Measurements from ENCODE around the gene TNNT2. TPM values are rescaled to one million over a fixed set of nuclear protein-coding genes. Genes with fewer than 3 reads are reported as not detected.
A peak's percentile ranks its signal among the peaks of the same experiment; 100 is the strongest.

The TNNT2 gene
- total and polyA plus RNA-seq, 2 donors, result 3.1 to 10.0 TPM

- Histone ChIP-seq H3K27ac (ENCODE audit: low read depth in 1 of 2, low read length in 1 of 2) (no peak overlapping the region), H3K36me3 (ENCODE audit: control insufficient read depth in 2 of 2, insufficient read depth in 2 of 2, low read length in 1 of 2) (no peaks in the 10 kb centered on the region), H3K9me3 (ENCODE audit: control insufficient read depth in 2 of 2, insufficient read depth in 1 of 2, low read length in 1 of 2) (no peaks in the 10 kb centered on the region), H3K4me3 (ENCODE audit: low read length in 2 of 2) (no peak overlapping the region), H3K4me1 (ENCODE audit: control insufficient read depth in 2 of 2, insufficient read depth in 2 of 2, low read length in 2 of 2) (no peaks in the 10 kb centered on the region), H3K27me3 (ENCODE audit: control insufficient read depth in 2 of 2, insufficient read depth in 1 of 2, low read length in 1 of 2) (peaks cover 0 to 8% of the 10 kb centered on the region in 2 donors)
- DNase-seq (ENCODE audit: low read depth in 6 of 9, low spot score in 9 of 9), result no peak
- 93% methylated on average over 13 of the region's 13 CpGs for whole genome bisulfite sequencing
Measured at GRCh38 chr1:201353186-201353940, 24.1 kb downstream of the TNNT2 start.

DNA sequence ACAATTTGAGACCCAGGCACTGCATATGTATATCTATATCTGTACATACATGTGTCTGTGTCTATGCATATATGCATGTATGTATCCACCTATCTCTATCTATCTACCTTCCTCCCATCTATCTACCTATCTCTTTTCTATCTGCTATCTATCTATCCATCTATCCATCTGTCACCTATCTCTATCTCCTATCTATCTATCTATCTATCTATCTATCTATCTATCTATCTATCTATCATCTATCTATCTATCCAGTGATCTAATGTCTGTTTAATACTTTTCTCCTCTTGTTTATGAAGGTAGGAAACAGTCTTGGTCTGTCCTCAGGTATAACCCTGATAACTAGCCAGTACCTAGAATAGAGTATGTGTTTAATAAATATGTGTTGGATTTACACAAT, 25.9 kb downstream of the TNNT2 start:
- no peak overlapping the region for H3K27ac ChIP-seq (ENCODE audit: low read depth in 1 of 2, low read length in 1 of 2)
- H3K4me3 ChIP-seq (ENCODE audit: low read length in 2 of 2), result no peak overlapping the region
- H3K36me3 ChIP-seq (ENCODE audit: control insufficient read depth in 2 of 2, insufficient read depth in 2 of 2, low read length in 1 of 2), result no peaks in the 10 kb centered on the region
- no peaks in the 10 kb centered on the region for H3K9me3 ChIP-seq (ENCODE audit: control insufficient read depth in 2 of 2, insufficient read depth in 1 of 2, low read length in 1 of 2)
- H3K27me3 ChIP-seq (ENCODE audit: control insufficient read depth in 2 of 2, insufficient read depth in 1 of 2, low read length in 1 of 2), result peaks cover 0 to 18% of the 10 kb centered on the region in 2 donors
- DNase-seq (ENCODE audit: low read depth in 6 of 9, low spot score in 9 of 9), result no peak
- no peaks in the 10 kb centered on the region for H3K4me1 ChIP-seq (ENCODE audit: control insufficient read depth in 2 of 2, insufficient read depth in 2 of 2, low read length in 2 of 2)

GRCh38 chr1:201350884-201351283, 26.6 kb downstream of the TNNT2 start:
- WGBS, result 93% methylated on average over 7 of the region's 7 CpGs
- Histone ChIP-seq H3K4me3 (ENCODE audit: low read length in 2 of 2) (no peak overlapping the region), H3K36me3 (ENCODE audit: control insufficient read depth in 2 of 2, insufficient read depth in 2 of 2, low read length in 1 of 2) (no peaks in the 10 kb centered on the region), H3K9me3 (ENCODE audit: control insufficient read depth in 2 of 2, insufficient read depth in 1 of 2, low read length in 1 of 2) (no peaks in the 10 kb centered on the region), H3K4me1 (ENCODE audit: control insufficient read depth in 2 of 2, insufficient read depth in 2 of 2, low read length in 2 of 2) (no peaks in the 10 kb centered on the region), H3K27me3 (ENCODE audit: control insufficient read depth in 2 of 2, insufficient read depth in 1 of 2, low read length in 1 of 2) (peaks cover 0 to 20% of the 10 kb centered on the region in 2 donors), H3K27ac (ENCODE audit: low read depth in 1 of 2, low read length in 1 of 2) (no peak overlapping the region)
- no peak for DNase-seq (ENCODE audit: low read depth in 6 of 9, low spot score in 9 of 9)

DNA sequence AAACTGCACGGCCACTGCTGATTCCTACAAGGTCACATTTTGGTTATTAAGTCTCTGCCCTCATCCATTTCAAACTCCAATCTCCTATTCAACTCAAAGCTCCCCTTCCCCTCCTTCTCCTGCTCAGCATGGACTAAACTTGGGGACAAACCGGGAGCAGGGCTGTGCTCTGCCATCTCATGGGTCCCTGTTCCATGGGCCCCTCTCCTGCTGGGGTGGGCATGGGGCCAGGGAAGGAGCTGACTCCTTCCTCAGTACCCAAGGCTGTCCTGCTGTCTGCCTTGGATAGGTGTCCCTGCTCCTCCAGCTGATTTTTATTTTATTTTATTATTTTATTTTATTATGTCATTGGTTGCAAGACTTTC, 27.1 kb downstream of the TNNT2 start:
- H3K27me3 ChIP-seq (ENCODE audit: control insufficient read depth in 2 of 2, insufficient read depth in 1 of 2, low read length in 1 of 2), result peaks cover 0 to 20% of the 10 kb centered on the region in 2 donors
- H3K4me3 ChIP-seq (ENCODE audit: low read length in 2 of 2), result no peak overlapping the region
- H3K4me1 ChIP-seq (ENCODE audit: control insufficient read depth in 2 of 2, insufficient read depth in 2 of 2, low read length in 2 of 2), result no peaks in the 10 kb centered on the region
- no peaks in the 10 kb centered on the region for H3K36me3 ChIP-seq (ENCODE audit: control insufficient read depth in 2 of 2, insufficient read depth in 2 of 2, low read length in 1 of 2)
- DNase-seq (ENCODE audit: low read depth in 6 of 9, low spot score in 9 of 9), result no peak
- H3K27ac ChIP-seq (ENCODE audit: low read depth in 1 of 2, low read length in 1 of 2), result no peak overlapping the region
- H3K9me3 ChIP-seq (ENCODE audit: control insufficient read depth in 2 of 2, insufficient read depth in 1 of 2, low read length in 1 of 2), result no peaks in the 10 kb centered on the region
- 88% methylated on average over 2 of the region's 2 CpGs for WGBS

DNA sequence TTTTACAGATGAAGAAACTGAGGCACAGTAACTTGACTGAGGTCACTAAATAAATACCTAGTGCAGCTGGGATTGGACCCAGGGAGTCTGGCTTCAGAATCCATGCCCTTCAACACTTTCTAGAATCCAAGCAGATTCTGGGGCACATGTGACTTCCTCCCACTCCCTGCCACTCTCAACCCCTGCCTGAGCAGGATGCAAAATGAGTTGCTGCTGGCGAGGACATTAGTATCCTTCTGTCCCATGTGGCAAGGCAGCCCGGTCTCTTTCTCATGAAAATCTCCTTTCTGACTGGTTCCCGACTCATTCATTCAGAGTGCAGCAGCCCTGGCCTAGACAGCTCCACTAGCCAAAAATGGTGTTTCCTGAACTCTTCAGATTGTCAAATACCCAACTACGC, 28.4 kb downstream of the TNNT2 start:
- Histone ChIP-seq H3K9me3 (ENCODE audit: control insufficient read depth in 2 of 2, insufficient read depth in 1 of 2, low read length in 1 of 2) (no peaks in the 10 kb centered on the region), H3K27ac (ENCODE audit: low read depth in 1 of 2, low read length in 1 of 2) (no peak overlapping the region), H3K36me3 (ENCODE audit: control insufficient read depth in 2 of 2, insufficient read depth in 2 of 2, low read length in 1 of 2) (no peaks in the 10 kb centered on the region), H3K27me3 (ENCODE audit: control insufficient read depth in 2 of 2, insufficient read depth in 1 of 2, low read length in 1 of 2) (peaks cover 0 to 20% of the 10 kb centered on the region in 2 donors), H3K4me1 (ENCODE audit: control insufficient read depth in 2 of 2, insufficient read depth in 2 of 2, low read length in 2 of 2) (no peaks in the 10 kb centered on the region), H3K4me3 (ENCODE audit: low read length in 2 of 2) (no peak overlapping the region)
- DNase-seq (ENCODE audit: low read depth in 6 of 9, low spot score in 9 of 9), result no peak
- WGBS, result 90% methylated on average over 4 of the region's 4 CpGs

DNA sequence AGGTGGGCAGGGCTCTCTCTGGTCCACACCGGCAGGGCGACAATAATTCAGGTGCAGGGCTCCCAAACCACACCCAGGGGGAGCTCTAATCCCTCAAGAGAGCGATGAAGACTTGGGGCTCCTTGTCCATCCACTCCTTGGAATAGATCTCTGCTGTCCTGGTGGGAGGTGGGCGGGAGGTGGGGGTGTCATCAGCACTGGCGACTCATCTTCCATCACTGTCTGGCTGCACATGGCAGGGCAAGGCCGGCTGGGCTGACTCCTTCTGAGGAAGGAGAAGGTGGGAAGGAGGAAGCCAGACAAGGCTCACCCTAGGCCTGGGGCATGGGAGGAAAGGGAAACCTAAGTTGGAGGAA, 29.3 kb downstream of the TNNT2 start:
- Histone ChIP-seq H3K36me3 (ENCODE audit: control insufficient read depth in 2 of 2, insufficient read depth in 2 of 2, low read length in 1 of 2) (no peaks in the 10 kb centered on the region), H3K9me3 (ENCODE audit: control insufficient read depth in 2 of 2, insufficient read depth in 1 of 2, low read length in 1 of 2) (no peaks in the 10 kb centered on the region), H3K27me3 (ENCODE audit: control insufficient read depth in 2 of 2, insufficient read depth in 1 of 2, low read length in 1 of 2) (peaks cover 0 to 18% of the 10 kb centered on the region in 2 donors), H3K27ac (ENCODE audit: low read depth in 1 of 2, low read length in 1 of 2) (no peak overlapping the region), H3K4me1 (ENCODE audit: control insufficient read depth in 2 of 2, insufficient read depth in 2 of 2, low read length in 2 of 2) (no peaks in the 10 kb centered on the region), H3K4me3 (ENCODE audit: low read length in 2 of 2) (no peak overlapping the region)
- peak in 2 of 9 donors; percentile 20 to 39 for DNase-seq (ENCODE audit: low read depth in 6 of 9, low spot score in 9 of 9)
- 25% methylated on average over 6 of the region's 6 CpGs for WGBS

DNA sequence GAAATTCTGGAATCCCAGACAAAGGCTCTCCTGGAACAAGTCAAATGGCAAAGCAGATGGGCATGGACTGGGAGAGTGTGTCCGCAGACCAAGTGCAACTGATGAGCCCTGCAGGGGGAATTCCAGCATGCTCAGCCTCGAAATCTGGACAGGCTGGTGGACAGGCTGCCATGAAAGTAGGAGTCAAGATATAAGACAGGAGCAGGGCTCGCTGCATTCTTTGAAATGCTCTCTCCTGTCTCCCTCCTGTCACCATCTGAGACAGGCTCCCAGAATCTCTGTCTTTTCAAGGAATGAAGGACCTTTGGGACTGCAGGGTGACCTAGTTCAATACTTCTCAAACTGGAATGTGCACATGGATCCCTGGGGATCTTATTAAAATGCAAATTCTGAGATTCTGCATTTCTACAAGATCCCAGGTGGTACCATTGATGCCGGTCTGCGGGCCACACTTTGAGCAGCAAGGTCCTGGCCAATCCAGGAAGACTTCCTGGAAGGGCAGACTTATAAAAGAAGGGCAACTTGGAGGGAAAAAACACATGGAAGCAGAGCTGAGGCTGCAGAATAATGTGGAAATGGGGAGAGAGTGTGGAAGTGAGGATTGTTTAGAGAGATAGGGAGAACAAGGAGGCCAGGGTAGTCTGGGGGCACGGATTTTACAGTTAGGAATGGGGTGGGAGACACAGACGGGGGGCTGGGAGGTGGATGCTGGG, 29.8 kb downstream of the TNNT2 start:
- DNase-seq (ENCODE audit: low read depth in 6 of 9, low spot score in 9 of 9), result no peak
- no peaks in the 10 kb centered on the region for H3K9me3 ChIP-seq (ENCODE audit: control insufficient read depth in 2 of 2, insufficient read depth in 1 of 2, low read length in 1 of 2)
- 29% methylated on average over 7 of the region's 7 CpGs for WGBS
- no peaks in the 10 kb centered on the region for H3K4me1 ChIP-seq (ENCODE audit: control insufficient read depth in 2 of 2, insufficient read depth in 2 of 2, low read length in 2 of 2)
- peaks cover 0 to 15% of the 10 kb centered on the region in 2 donors for H3K27me3 ChIP-seq (ENCODE audit: control insufficient read depth in 2 of 2, insufficient read depth in 1 of 2, low read length in 1 of 2)
- no peaks in the 10 kb centered on the region for H3K36me3 ChIP-seq (ENCODE audit: control insufficient read depth in 2 of 2, insufficient read depth in 2 of 2, low read length in 1 of 2)
- no peak overlapping the region for H3K27ac ChIP-seq (ENCODE audit: low read depth in 1 of 2, low read length in 1 of 2)
- H3K4me3 ChIP-seq (ENCODE audit: low read length in 2 of 2), result no peak overlapping the region

DNA sequence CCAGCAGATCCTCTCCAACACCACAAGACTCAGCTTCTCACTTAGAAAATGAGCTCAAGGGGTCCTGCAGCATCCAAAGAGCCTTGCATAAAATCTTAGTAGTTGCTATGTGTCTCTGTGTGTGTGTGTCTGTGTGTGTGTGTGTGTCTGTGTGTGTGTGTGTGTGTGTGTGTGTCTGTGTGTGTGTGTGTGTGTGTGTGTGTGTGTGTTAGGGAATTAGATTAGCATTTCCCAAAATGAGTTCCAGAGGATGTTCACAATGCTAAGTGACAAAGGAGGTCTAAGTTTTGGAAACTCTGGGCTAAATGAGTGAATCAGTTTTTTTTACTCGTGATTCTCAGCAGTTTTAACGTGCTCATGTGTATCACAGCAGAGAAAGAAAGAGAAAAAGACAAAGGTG, 30.5 kb downstream of the TNNT2 start:
- no peaks in the 10 kb centered on the region for H3K4me1 ChIP-seq (ENCODE audit: control insufficient read depth in 2 of 2, insufficient read depth in 2 of 2, low read length in 2 of 2)
- no peak overlapping the region for H3K27ac ChIP-seq (ENCODE audit: low read depth in 1 of 2, low read length in 1 of 2)
- no peaks in the 10 kb centered on the region for H3K36me3 ChIP-seq (ENCODE audit: control insufficient read depth in 2 of 2, insufficient read depth in 2 of 2, low read length in 1 of 2)
- no peak overlapping the region for H3K4me3 ChIP-seq (ENCODE audit: low read length in 2 of 2)
- H3K9me3 ChIP-seq (ENCODE audit: control insufficient read depth in 2 of 2, insufficient read depth in 1 of 2, low read length in 1 of 2), result no peaks in the 10 kb centered on the region
- whole genome bisulfite sequencing, result 36% methylated on average over 2 of the region's 2 CpGs
- peaks cover 0 to 15% of the 10 kb centered on the region in 2 donors for H3K27me3 ChIP-seq (ENCODE audit: control insufficient read depth in 2 of 2, insufficient read depth in 1 of 2, low read length in 1 of 2)
- DNase-seq (ENCODE audit: low read depth in 6 of 9, low spot score in 9 of 9), result no peak

DNA sequence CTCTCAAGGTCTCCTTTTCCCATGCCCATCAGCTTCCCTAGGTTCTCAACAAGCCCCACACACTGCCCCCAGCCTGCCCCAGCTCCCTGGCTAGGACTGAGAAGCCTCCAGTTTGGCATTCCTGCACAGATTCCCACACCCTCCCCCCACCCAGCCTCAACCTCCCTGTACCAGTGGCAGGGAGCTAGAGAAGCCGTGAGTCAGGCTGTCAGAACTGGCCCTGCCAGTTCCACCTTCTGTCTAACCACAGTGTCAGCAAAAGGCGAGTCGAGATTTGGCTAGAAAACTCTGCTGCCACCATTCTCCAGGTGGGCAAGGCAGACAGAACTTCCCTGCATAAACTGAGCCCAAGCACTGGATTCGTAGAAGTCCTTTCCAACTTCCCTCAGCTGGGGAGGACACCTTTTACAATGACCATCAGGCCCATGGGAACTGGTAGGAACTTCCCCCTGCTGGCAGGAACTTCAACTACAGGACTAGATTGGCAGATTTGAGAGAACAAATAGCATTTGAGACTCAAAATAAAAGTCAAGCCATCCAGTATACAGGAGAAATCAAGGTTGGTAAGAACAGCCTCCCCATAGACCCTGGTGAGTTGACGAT, 31.0 kb downstream of the TNNT2 start:
- no peaks in the 10 kb centered on the region for H3K4me1 ChIP-seq (ENCODE audit: control insufficient read depth in 2 of 2, insufficient read depth in 2 of 2, low read length in 2 of 2)
- H3K36me3 ChIP-seq (ENCODE audit: control insufficient read depth in 2 of 2, insufficient read depth in 2 of 2, low read length in 1 of 2), result no peaks in the 10 kb centered on the region
- peak in 1 of 9 donors; percentile 26 for DNase-seq (ENCODE audit: low read depth in 6 of 9, low spot score in 9 of 9)
- H3K27ac ChIP-seq (ENCODE audit: low read depth in 1 of 2, low read length in 1 of 2), result no peak overlapping the region
- no peak overlapping the region for H3K4me3 ChIP-seq (ENCODE audit: low read length in 2 of 2)
- peaks cover 0 to 15% of the 10 kb centered on the region in 2 donors for H3K27me3 ChIP-seq (ENCODE audit: control insufficient read depth in 2 of 2, insufficient read depth in 1 of 2, low read length in 1 of 2)
- WGBS, result 62% methylated on average over 5 of the region's 5 CpGs
- H3K9me3 ChIP-seq (ENCODE audit: control insufficient read depth in 2 of 2, insufficient read depth in 1 of 2, low read length in 1 of 2), result no peaks in the 10 kb centered on the region

All from thymus (tissue), 11 donors.